Measurements from ENCODE around the gene ARHGEF28.

Gene ARHGEF28

GRCh38 chr5:73706963-73707362, 81.0 kb downstream of the ARHGEF28 start:
- Mint-ChIP-seq H3K27me3 (peaks cover 4% of the 10 kb centered on the region), H3K36me3 (peaks cover 3% of the 10 kb centered on the region), H3K4me1 (no peaks in the 10 kb centered on the region), H3K4me3 (no peak overlapping the region), H3K27ac (no peak overlapping the region), H3K9me3 (peaks cover 8% of the 10 kb centered on the region)
- ATAC-seq (ENCODE audit: low read depth) (no peak), DNase-seq (ENCODE audit: low spot score in 2 of 2) (no peak)

- DNase-seq (ENCODE audit: low spot score in 2 of 2): no peak
- no peak for ATAC-seq (ENCODE audit: low read depth)
- H3K36me3 Mint-ChIP-seq: peaks cover 3% of the 10 kb centered on the region
- peaks cover 8% of the 10 kb centered on the region for H3K9me3 Mint-ChIP-seq
- H3K27me3 Mint-ChIP-seq: peaks cover 4% of the 10 kb centered on the region
- H3K4me3 Mint-ChIP-seq: no peak overlapping the region
- H3K4me1 Mint-ChIP-seq: no peaks in the 10 kb centered on the region
- H3K27ac Mint-ChIP-seq: no peak overlapping the region
Observed at GRCh38 chr5:73709536-73710129, 83.6 kb downstream of the ARHGEF28 start.

- Mint-ChIP-seq H3K27me3 (peaks cover 10% of the 10 kb centered on the region), H3K4me1 (no peaks in the 10 kb centered on the region), H3K9me3 (no peaks in the 10 kb centered on the region), H3K4me3 (no peak overlapping the region), H3K27ac (no peak overlapping the region), H3K36me3 (no peaks in the 10 kb centered on the region)
- ATAC-seq (ENCODE audit: low read depth) (no peak), DNase-seq (ENCODE audit: low spot score in 2 of 2) (no peak)
Observed at GRCh38 chr5:73716284-73716808, 90.3 kb downstream of the ARHGEF28 start.

GRCh38 chr5:73718762-73719161, 92.8 kb downstream of the ARHGEF28 start:
- H3K4me1 Mint-ChIP-seq: no peaks in the 10 kb centered on the region
- no peaks in the 10 kb centered on the region for H3K9me3 Mint-ChIP-seq
- ATAC-seq (ENCODE audit: low read depth) (no peak), DNase-seq (ENCODE audit: low spot score in 2 of 2) (no peak)
- H3K27ac Mint-ChIP-seq: no peak overlapping the region
- H3K36me3 Mint-ChIP-seq: no peaks in the 10 kb centered on the region
- no peak overlapping the region for H3K4me3 Mint-ChIP-seq
- peaks cover 10% of the 10 kb centered on the region for H3K27me3 Mint-ChIP-seq

GRCh38 chr5:73719632-73720031, 93.6 kb downstream of the ARHGEF28 start:
- peaks cover 10% of the 10 kb centered on the region for H3K27me3 Mint-ChIP-seq
- no peaks in the 10 kb centered on the region for H3K9me3 Mint-ChIP-seq
- H3K4me3 Mint-ChIP-seq: no peak overlapping the region
- ATAC-seq (ENCODE audit: low read depth) (no peak), DNase-seq (ENCODE audit: low spot score in 2 of 2) (no peak)
- H3K27ac Mint-ChIP-seq: no peak overlapping the region
- H3K4me1 Mint-ChIP-seq: no peaks in the 10 kb centered on the region
- H3K36me3 Mint-ChIP-seq: no peaks in the 10 kb centered on the region

- ATAC-seq (ENCODE audit: low read depth) (no peak), DNase-seq (ENCODE audit: low spot score in 2 of 2) (no peak)
- Mint-ChIP-seq H3K4me3 (no peak overlapping the region), H3K27me3 (peaks cover 6% of the 10 kb centered on the region), H3K4me1 (no peaks in the 10 kb centered on the region), H3K9me3 (no peaks in the 10 kb centered on the region), H3K27ac (no peak overlapping the region), H3K36me3 (no peaks in the 10 kb centered on the region)
Observed at GRCh38 chr5:73722231-73722630, 96.2 kb downstream of the ARHGEF28 start.

- DNase-seq (ENCODE audit: low spot score in 2 of 2) (no peak), ATAC-seq (ENCODE audit: low read depth) (no peak)
- Mint-ChIP-seq H3K27ac (no peak overlapping the region), H3K4me1 (no peaks in the 10 kb centered on the region), H3K4me3 (no peak overlapping the region), H3K36me3 (no peaks in the 10 kb centered on the region), H3K9me3 (no peaks in the 10 kb centered on the region), H3K27me3 (peaks cover 2% of the 10 kb centered on the region)
Observed at GRCh38 chr5:73726071-73726470, 100.1 kb downstream of the ARHGEF28 start.

- no peaks in the 10 kb centered on the region for H3K9me3 Mint-ChIP-seq
- no peaks in the 10 kb centered on the region for H3K36me3 Mint-ChIP-seq
- DNase-seq (ENCODE audit: low spot score in 2 of 2) (no peak), ATAC-seq (ENCODE audit: low read depth) (no peak)
- no peak overlapping the region for H3K4me3 Mint-ChIP-seq
- no peak overlapping the region for H3K27ac Mint-ChIP-seq
- H3K4me1 Mint-ChIP-seq: no peaks in the 10 kb centered on the region
- H3K27me3 Mint-ChIP-seq: peaks cover 2% of the 10 kb centered on the region
Observed at GRCh38 chr5:73726606-73727231, 100.7 kb downstream of the ARHGEF28 start.

- DNase-seq (ENCODE audit: low spot score in 2 of 2): no peak
- Mint-ChIP-seq H3K9me3 (no peaks in the 10 kb centered on the region), H3K27me3 (peaks cover 2% of the 10 kb centered on the region), H3K4me3 (no peak overlapping the region), H3K36me3 (no peaks in the 10 kb centered on the region), H3K27ac (no peak overlapping the region), H3K4me1 (no peaks in the 10 kb centered on the region)
- ATAC-seq (ENCODE audit: low read depth): no peak
Observed at GRCh38 chr5:73727470-73727869, 101.5 kb downstream of the ARHGEF28 start.

GRCh38 chr5:73728493-73729273, 102.7 kb downstream of the ARHGEF28 start:
- no peak for DNase-seq (ENCODE audit: low spot score in 2 of 2)
- Mint-ChIP-seq H3K27ac (no peak overlapping the region), H3K4me3 (no peak overlapping the region), H3K27me3 (peaks cover 2% of the 10 kb centered on the region), H3K4me1 (no peaks in the 10 kb centered on the region), H3K9me3 (no peaks in the 10 kb centered on the region), H3K36me3 (no peaks in the 10 kb centered on the region)
- no peak for ATAC-seq (ENCODE audit: low read depth)

- Mint-ChIP-seq H3K27me3 (peaks cover 2% of the 10 kb centered on the region), H3K4me1 (no peaks in the 10 kb centered on the region), H3K9me3 (no peaks in the 10 kb centered on the region), H3K27ac (no peak overlapping the region), H3K36me3 (no peaks in the 10 kb centered on the region), H3K4me3 (no peak overlapping the region)
- ATAC-seq (ENCODE audit: low read depth) (no peak), DNase-seq (ENCODE audit: low spot score in 2 of 2) (no peak)
Observed at GRCh38 chr5:73729329-73729728, 103.3 kb downstream of the ARHGEF28 start.

GRCh38 chr5:73732045-73732444, 106.0 kb downstream of the ARHGEF28 start:
- Mint-ChIP-seq H3K27ac (no peak overlapping the region), H3K36me3 (no peaks in the 10 kb centered on the region), H3K9me3 (peaks cover 1% of the 10 kb centered on the region), H3K4me1 (no peaks in the 10 kb centered on the region), H3K27me3 (peaks cover 5% of the 10 kb centered on the region), H3K4me3 (no peak overlapping the region)
- DNase-seq (ENCODE audit: low spot score in 2 of 2) (no peak), ATAC-seq (ENCODE audit: low read depth) (no peak)

GRCh38 chr5:73733219-73733618, 107.2 kb downstream of the ARHGEF28 start:
- peaks cover 1% of the 10 kb centered on the region for H3K9me3 Mint-ChIP-seq
- peaks cover 9% of the 10 kb centered on the region for H3K27me3 Mint-ChIP-seq
- H3K4me3 Mint-ChIP-seq: no peak overlapping the region

GRCh38 chr5:73735032-73735734, 109.2 kb downstream of the ARHGEF28 start:
- peaks cover 1% of the 10 kb centered on the region for H3K9me3 Mint-ChIP-seq
- DNase-seq (ENCODE audit: low spot score in 2 of 2) (no peak), ATAC-seq (ENCODE audit: low read depth) (no peak)
- no peak overlapping the region for H3K27ac Mint-ChIP-seq
- no peak overlapping the region for H3K4me3 Mint-ChIP-seq
- no peaks in the 10 kb centered on the region for H3K4me1 Mint-ChIP-seq
- H3K36me3 Mint-ChIP-seq: no peaks in the 10 kb centered on the region
- H3K27me3 Mint-ChIP-seq: peaks cover 11% of the 10 kb centered on the region

More at GRCh38 chr5:73733219-73733618, 107.2 kb downstream of the ARHGEF28 start:
- Mint-ChIP-seq H3K36me3 (no peaks in the 10 kb centered on the region), H3K27ac (no peak overlapping the region), H3K4me1 (no peaks in the 10 kb centered on the region)
- ATAC-seq (ENCODE audit: low read depth): no peak
- no peak for DNase-seq (ENCODE audit: low spot score in 2 of 2)

Data from memory B cell (primary cell).